SK-N-SH treated with all-trans-retinoic acid at 6 μM for 48 hours (cell line): Measurements from ENCODE around the gene KCNK1.
"Not testable (repeated sequence)": the region's sequence is repeated elsewhere in the genome, so short reads cannot be mapped to it uniquely, and the experiment has no call there.

Experiments
- ATAC-seq: fragments of 200-7000 bp; cut with Tn5 transposase; 3 replicates; pipeline ENCODE4 v1.9.1; 2020; ENCODE audit warnings: mild to moderate bottlenecking, moderate library complexity
- ARNTL ChIP-seq: fragments of 450-650 bp; formaldehyde crosslinking; IDR thresholded peaks from 2 replicates; pipeline ENCODE4 v1.5.0; 2020; ENCODE audit warnings: low read depth, mild to moderate bottlenecking, moderate library complexity, borderline replicate concordance
- BACH2 ChIP-seq: fragments of 250-450 bp; sonication (Bioruptor Pico); IDR thresholded peaks from 2 replicates; pipeline ENCODE4 v1.9.0; 2021; ENCODE audit warnings: mild to moderate bottlenecking, borderline replicate concordance
- CSDC2 ChIP-seq: fragments of 250-450 bp; sonication (Bioruptor Pico); IDR thresholded peaks from 2 replicates; pipeline ENCODE4 v1.5.0; 2020; ENCODE audit warnings: mild to moderate bottlenecking, moderate library complexity
- CSRNP3 ChIP-seq: fragments of 250-450 bp; sonication (Bioruptor Pico); IDR thresholded peaks from 2 replicates; pipeline ENCODE4 v1.5.1; 2021; ENCODE audit warnings: mild to moderate bottlenecking, moderate library complexity
- ESRRG ChIP-seq: fragments of 250-450 bp; sonication (Bioruptor Pico); IDR thresholded peaks from 2 replicates; pipeline ENCODE4 v1.6.1; 2021; ENCODE audit warnings: mild to moderate bottlenecking
- GLIS3 ChIP-seq: fragments of 250-450 bp; sonication (Bioruptor Pico); IDR thresholded peaks from 2 replicates; pipeline ENCODE4 v1.5.0; 2020; ENCODE audit warnings: mild to moderate bottlenecking, moderate library complexity
- OSR1 ChIP-seq: fragments of 250-450 bp; sonication (Bioruptor Pico); IDR thresholded peaks from 2 replicates; pipeline ENCODE4 v1.8.0; 2022; ENCODE audit warnings: moderate library complexity, mild to moderate bottlenecking, inconsistent platforms
- PATZ1 ChIP-seq: fragments of 250-450 bp; sonication (Bioruptor Pico); IDR thresholded peaks from 2 replicates; pipeline ENCODE4 v1.8.0; 2020; ENCODE audit warnings: mild to moderate bottlenecking, moderate library complexity, borderline replicate concordance
- POU6F1 ChIP-seq: fragments of 250-450 bp; sonication (Bioruptor Pico); IDR thresholded peaks from 2 replicates; pipeline ENCODE4 v1.8.0; 2021; ENCODE audit warnings: low read depth, mild to moderate bottlenecking, moderate library complexity, borderline replicate concordance
- RARB ChIP-seq: fragments of 250-450 bp; sonication (Bioruptor Pico); IDR thresholded peaks from 2 replicates; pipeline ENCODE4 v1.8.0; 2021; ENCODE audit warnings: mild to moderate bottlenecking, moderate library complexity
- SNAI2 ChIP-seq: fragments of 250-450 bp; sonication (Bioruptor Pico); IDR thresholded peaks from 2 replicates; pipeline ENCODE4 v1.5.0; 2020; ENCODE audit warnings: mild to moderate bottlenecking, moderate library complexity
- TCF4 ChIP-seq: fragments of 250-450 bp; sonication (Bioruptor Pico); IDR thresholded peaks from 2 replicates; pipeline ENCODE4 v1.8.0; 2021; ENCODE audit warnings: mild to moderate bottlenecking, moderate library complexity, borderline replicate concordance
- TOX ChIP-seq: fragments of 250-450 bp; sonication (Bioruptor Pico); IDR thresholded peaks from 2 replicates; pipeline ENCODE4 v1.8.0; 2021; ENCODE audit warnings: mild to moderate bottlenecking, moderate library complexity, borderline replicate concordance
- TSHZ2 ChIP-seq: fragments of 250-450 bp; sonication (Bioruptor Pico); IDR thresholded peaks from 2 replicates; pipeline ENCODE4 v1.5.0; 2020; ENCODE audit warnings: mild to moderate bottlenecking, moderate library complexity
- ZC3H10 ChIP-seq: fragments of 250-450 bp; sonication (Bioruptor Pico); IDR thresholded peaks from 2 replicates; pipeline ENCODE4 v1.5.1; 2021; ENCODE audit warnings: mild to moderate bottlenecking, moderate library complexity
- ZFP3 ChIP-seq: fragments of 250-450 bp; sonication (Bioruptor Pico); IDR thresholded peaks from 2 replicates; pipeline ENCODE4 v1.5.0; 2020; ENCODE audit warnings: mild to moderate bottlenecking, moderate library complexity
- ZFP30 ChIP-seq: fragments of 450-650 bp; formaldehyde crosslinking; IDR thresholded peaks from 2 replicates; pipeline ENCODE4 v1.5.0; 2022; ENCODE audit warnings: mild to moderate bottlenecking, moderate library complexity
- ZNF565 ChIP-seq: fragments of 450-650 bp; formaldehyde crosslinking; conservative IDR thresholded peaks from 2 replicates; pipeline ENCODE4 v1.5.0; 2020; ENCODE audit warnings: low read depth, mild to moderate bottlenecking, moderate library complexity
- ZNF70 ChIP-seq: fragments of 450-650 bp; formaldehyde crosslinking; IDR thresholded peaks from 2 replicates; pipeline ENCODE4 v1.5.0; 2020; ENCODE audit warnings: mild to moderate bottlenecking, moderate library complexity
- ZNF8 ChIP-seq: fragments of 450-650 bp; formaldehyde crosslinking; IDR thresholded peaks from 2 replicates; pipeline ENCODE4 v1.5.0; 2020; ENCODE audit warnings: mild to moderate bottlenecking, moderate library complexity

KCNK1 gene

GRCh38 chr1:233668146-233668724 lies 54.3 kb downstream of the KCNK1 start:
- ATAC-seq: no peak
- TF ChIP-seq TSHZ2 (CRISPR knock-in tag) (no peak), OSR1 (CRISPR knock-in tag) (no peak), ZFP30 (CRISPR knock-in tag) (no peak), ESRRG (CRISPR knock-in tag) (no peak), ZNF565 (CRISPR knock-in tag) (no peak), BACH2 (CRISPR knock-in tag) (no peak), ZFP3 (CRISPR knock-in tag) (no peak)

GRCh38 chr1:233668725-233669294 lies 54.9 kb downstream of the KCNK1 start:
- no peak for ATAC-seq
- TF ChIP-seq TSHZ2 (CRISPR knock-in tag) (no peak), SNAI2 (no peak)

GRCh38 chr1:233670363-233670762 lies 56.5 kb downstream of the KCNK1 start:
- not testable (repeated sequence) for ATAC-seq

- no peak for ATAC-seq
Measured at GRCh38 chr1:233671286-233671685, 57.4 kb downstream of the KCNK1 start.

More at GRCh38 chr1:233671286-233671685, 57.4 kb downstream of the KCNK1 start:
- no peak for TF ChIP-seq ESRRG (CRISPR knock-in tag)
- TF ChIP-seq TOX: no peak
- TF ChIP-seq ZNF565 (CRISPR knock-in tag): no peak
- TF ChIP-seq ZNF70 (CRISPR knock-in tag): no peak
- TF ChIP-seq POU6F1 (CRISPR knock-in tag): no peak
- no peak for TF ChIP-seq BACH2 (CRISPR knock-in tag)
- no peak for TF ChIP-seq ZNF8
- TF ChIP-seq ZFP3 (CRISPR knock-in tag): no peak
- TF ChIP-seq CSRNP3 (CRISPR knock-in tag): no peak
- TF ChIP-seq ARNTL (CRISPR knock-in tag): no peak
- no peak for TF ChIP-seq OSR1 (CRISPR knock-in tag)
- no peak for TF ChIP-seq ZC3H10 (CRISPR knock-in tag)
- no peak for TF ChIP-seq PATZ1 (CRISPR knock-in tag)
- no peak for TF ChIP-seq TCF4 (CRISPR knock-in tag)
- no peak for TF ChIP-seq SNAI2
- no peak for TF ChIP-seq CSDC2 (CRISPR knock-in tag)
- no peak for TF ChIP-seq RARB (CRISPR knock-in tag)
- TF ChIP-seq GLIS3 (CRISPR knock-in tag): no peak
